Femur (tissue), 1 donor: Measurements from ENCODE around the gene PVALEF.

Experiments used
- DNase-seq: peaks from one replicate; pipeline ENCODE4 v3.0.0-alpha.2; 2017

PVALEF gene

GRCh38 chr17:81186203-81186602 is 20.9 kb downstream of the PVALEF start:
- no peak for DNase-seq

- no peak for DNase-seq
These were observed 21.8 kb downstream of the PVALEF start for GRCh38 chr17:81187120-81187519.

- DNase-seq: no peak
These were observed 22.5 kb downstream of the PVALEF start for GRCh38 chr17:81187586-81188490.

- no peak for DNase-seq
These were observed 23.2 kb downstream of the PVALEF start for GRCh38 chr17:81188491-81188840.

- DNase-seq: no peak
These were observed 23.7 kb downstream of the PVALEF start for GRCh38 chr17:81189016-81189415.

- DNase-seq: no peak
These were observed 24.6 kb downstream of the PVALEF start for GRCh38 chr17:81189670-81190530.

GRCh38 chr17:81190591-81190990 is 25.3 kb downstream of the PVALEF start:
- DNase-seq: no peak

- DNase-seq: no peak
These were observed 25.8 kb downstream of the PVALEF start for GRCh38 chr17:81191116-81191515.

GRCh38 chr17:81191646-81192045 is 26.3 kb downstream of the PVALEF start:
- no peak for DNase-seq

- DNase-seq: no peak
These were observed 27.2 kb downstream of the PVALEF start for GRCh38 chr17:81192386-81193050.

GRCh38 chr17:81193051-81193410 is 27.7 kb downstream of the PVALEF start:
- DNase-seq: no peak

- DNase-seq: peak; percentile 42
These were observed 28.3 kb downstream of the PVALEF start for GRCh38 chr17:81193470-81194224.

- no peak for DNase-seq
These were observed 29.0 kb downstream of the PVALEF start for GRCh38 chr17:81194225-81194760.

- no peak for DNase-seq
These were observed 29.9 kb downstream of the PVALEF start for GRCh38 chr17:81194941-81195901.

- no peak for DNase-seq
These were observed 30.7 kb downstream of the PVALEF start for GRCh38 chr17:81195941-81196495.

- no peak for DNase-seq
These were observed 31.4 kb downstream of the PVALEF start for GRCh38 chr17:81196505-81197408.

GRCh38 chr17:81197409-81197795 is 32.1 kb downstream of the PVALEF start:
- no peak for DNase-seq

- no peak for DNase-seq
These were observed 32.7 kb downstream of the PVALEF start for GRCh38 chr17:81197831-81198490.

- DNase-seq: no peak
These were observed 33.6 kb downstream of the PVALEF start for GRCh38 chr17:81198826-81199481.
